ENCODE measurements around the gene SLC35B4.

Gene SLC35B4

GRCh38 chr7:134289423-134289822 is 27.3 kb downstream of the SLC35B4 start:
- no peak for DNase-seq

GRCh38 chr7:134287916-134288659 is 28.6 kb downstream of the SLC35B4 start:
- no peak for DNase-seq

GRCh38 chr7:134284952-134285351 is 31.8 kb downstream of the SLC35B4 start:
- no peak for DNase-seq

- DNase-seq: no peak
These were observed 32.7 kb downstream of the SLC35B4 start for GRCh38 chr7:134284011-134284410.

GRCh38 chr7:134280508-134280907 is 36.2 kb downstream of the SLC35B4 start:
- no peak for DNase-seq

GRCh38 chr7:134279898-134280297 is 36.8 kb downstream of the SLC35B4 start:
- DNase-seq: no peak

- DNase-seq: no peak
These were observed 37.4 kb downstream of the SLC35B4 start for GRCh38 chr7:134279336-134279735.

- no peak for DNase-seq
These were observed 38.1 kb downstream of the SLC35B4 start for GRCh38 chr7:134278502-134279153.

GRCh38 chr7:134276951-134277350 is 39.8 kb downstream of the SLC35B4 start:
- no peak for DNase-seq

GRCh38 chr7:134262322-134262721 is 54.4 kb downstream of the SLC35B4 start:
- no peak for DNase-seq

- no peak for DNase-seq
These were observed 60.9 kb downstream of the SLC35B4 start for GRCh38 chr7:134255814-134256213.

- no peak for DNase-seq
These were observed 62.4 kb downstream of the SLC35B4 start for GRCh38 chr7:134254311-134254710.

GRCh38 chr7:134248196-134248595 is 68.5 kb downstream of the SLC35B4 start:
- DNase-seq: no peak

- DNase-seq: no peak
These were observed 70.0 kb downstream of the SLC35B4 start for GRCh38 chr7:134246761-134247160.

- no peak for DNase-seq
These were observed 70.4 kb downstream of the SLC35B4 start for GRCh38 chr7:134246347-134246746.

GRCh38 chr7:134245253-134245652 is 71.5 kb downstream of the SLC35B4 start:
- DNase-seq: no peak
